ENCODE results near the gene TIGD1. TPM values are rescaled to one million over a fixed set of nuclear protein-coding genes. Genes with fewer than 3 reads are reported as not detected.
A peak's percentile ranks its signal among the peaks of the same experiment; 100 is the strongest.

Gene TIGD1
- total and polyA plus RNA-seq, 7 donors = 0.23 to 4.2 (median 3.0) TPM

DNA sequence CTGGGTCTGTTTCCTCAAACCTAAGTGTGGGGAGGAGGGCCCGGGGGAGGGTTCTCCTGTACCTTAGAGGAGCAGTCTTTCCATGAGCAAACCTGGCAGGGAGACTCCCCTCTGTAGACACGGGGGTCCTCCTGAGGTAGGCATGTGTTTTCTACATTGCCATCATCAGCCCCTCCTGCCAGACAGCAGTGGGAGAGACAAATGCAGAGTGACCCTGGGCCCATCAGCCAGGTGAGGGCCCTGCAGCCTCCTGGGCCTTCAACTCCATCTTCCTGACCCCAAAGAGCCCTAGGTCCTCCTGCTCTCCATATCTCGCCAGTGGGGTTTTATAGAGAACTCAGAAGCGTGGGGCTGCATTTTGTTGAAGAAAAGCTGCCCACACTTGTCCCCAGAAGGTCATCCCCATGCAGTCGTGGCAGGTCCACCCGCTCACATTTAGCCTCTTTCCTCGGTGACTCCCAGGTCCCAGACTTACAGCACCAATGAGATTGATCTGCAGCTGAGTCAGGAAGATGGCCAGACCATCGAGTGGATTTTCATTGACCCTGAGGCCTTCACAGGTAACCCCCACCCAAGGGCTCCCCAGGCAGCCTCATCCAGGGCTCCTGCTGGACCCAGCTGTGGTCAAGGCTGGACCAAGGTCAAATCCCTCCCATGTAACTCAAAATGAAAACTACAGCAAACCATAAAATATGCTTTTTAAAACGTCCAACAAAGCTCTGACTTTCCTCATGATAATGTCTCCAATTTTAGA lies 8.2 kb downstream of the TIGD1 start:
- no peak overlapping the region for H3K27ac ChIP-seq
- no peak overlapping the region for H3K4me3 ChIP-seq
- peaks cover 3 to 36% (median 25%) of the 10 kb centered on the region in 3 donors for H3K27me3 ChIP-seq
- TF ChIP-seq EP300 (IDR thresholded peaks at IDR 0.05) (no peak), POLR2AphosphoS5 (IDR thresholded peaks at IDR 0.05) (no peak), POLR2A (IDR thresholded peaks at IDR 0.05) (no peak)
- TF ChIP-seq, protein P1, sequence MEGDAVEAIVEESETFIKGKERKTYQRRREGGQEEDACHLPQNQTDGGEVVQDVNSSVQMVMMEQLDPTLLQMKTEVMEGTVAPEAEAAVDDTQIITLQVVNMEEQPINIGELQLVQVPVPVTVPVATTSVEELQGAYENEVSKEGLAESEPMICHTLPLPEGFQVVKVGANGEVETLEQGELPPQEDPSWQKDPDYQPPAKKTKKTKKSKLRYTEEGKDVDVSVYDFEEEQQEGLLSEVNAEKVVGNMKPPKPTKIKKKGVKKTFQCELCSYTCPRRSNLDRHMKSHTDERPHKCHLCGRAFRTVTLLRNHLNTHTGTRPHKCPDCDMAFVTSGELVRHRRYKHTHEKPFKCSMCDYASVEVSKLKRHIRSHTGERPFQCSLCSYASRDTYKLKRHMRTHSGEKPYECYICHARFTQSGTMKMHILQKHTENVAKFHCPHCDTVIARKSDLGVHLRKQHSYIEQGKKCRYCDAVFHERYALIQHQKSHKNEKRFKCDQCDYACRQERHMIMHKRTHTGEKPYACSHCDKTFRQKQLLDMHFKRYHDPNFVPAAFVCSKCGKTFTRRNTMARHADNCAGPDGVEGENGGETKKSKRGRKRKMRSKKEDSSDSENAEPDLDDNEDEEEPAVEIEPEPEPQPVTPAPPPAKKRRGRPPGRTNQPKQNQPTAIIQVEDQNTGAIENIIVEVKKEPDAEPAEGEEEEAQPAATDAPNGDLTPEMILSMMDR (IDR thresholded peaks at IDR 0.05) = no peak
- WGBS, 2 donors = 53 to 68% methylated on average over 9 of the region's 9 CpGs
- peak; percentile 50 for DNase-seq
- intact Hi-C loops (cut with DNase I) = no loop called here
- H3K4me1 ChIP-seq = no peaks in the 10 kb centered on the region
- H3K36me3 ChIP-seq = no peaks in the 10 kb centered on the region
- no peaks in the 10 kb centered on the region for H3K9me3 ChIP-seq

- Histone ChIP-seq H3K27ac (no peak overlapping the region), H3K9me3 (peaks cover 0 to 2% (median 0%) of the 10 kb centered on the region in 4 donors), H3K4me3 (no peak overlapping the region), H3K36me3 (no peaks in the 10 kb centered on the region), H3K27me3 (peaks cover 3 to 44% (median 30%) of the 10 kb centered on the region in 3 donors), H3K4me1 (no peaks in the 10 kb centered on the region)
- TF ChIP-seq, protein P1 (IDR thresholded peaks at IDR 0.05) = no peak
- no peak for TF ChIP-seq POLR2A (IDR thresholded peaks at IDR 0.05)
- TF ChIP-seq POLR2AphosphoS5 (IDR thresholded peaks at IDR 0.05) = no peak
- TF ChIP-seq EP300 (IDR thresholded peaks at IDR 0.05) = no peak
- DNase-seq = peak; percentile 34
- intact Hi-C loops (cut with DNase I) = no loop called here
- WGBS, 2 donors = 61 to 66% methylated on average over 19 of the region's 19 CpGs
Measured at GRCh38 chr2:232541195-232541960, 9.0 kb downstream of the TIGD1 start.

- TF ChIP-seq, protein P1 (IDR thresholded peaks at IDR 0.05) = no peak
- no peak for TF ChIP-seq POLR2AphosphoS5 (IDR thresholded peaks at IDR 0.05)
- TF ChIP-seq POLR2A (IDR thresholded peaks at IDR 0.05) = no peak
- no peak overlapping the region for H3K27ac ChIP-seq
- no peaks in the 10 kb centered on the region for H3K4me1 ChIP-seq
- no peaks in the 10 kb centered on the region for H3K36me3 ChIP-seq
- H3K27me3 ChIP-seq = peaks cover 3 to 52% (median 35%) of the 10 kb centered on the region in 3 donors
- DNase-seq = peak; percentile 56
- intact Hi-C loops (cut with DNase I) = no loop called here
- peaks cover 0 to 7% (median 0%) of the 10 kb centered on the region in 4 donors for H3K9me3 ChIP-seq
- H3K4me3 ChIP-seq = no peak overlapping the region
- WGBS, 2 donors = 70 to 85% methylated on average over 17 of the region's 17 CpGs
Measured at GRCh38 chr2:232540441-232541041, 9.8 kb downstream of the TIGD1 start.

GRCh38 chr2:232539298-232540231 lies 10.8 kb downstream of the TIGD1 start, which contains the start of gene CHRNG:
Gene CHRNG, plus strand, starts transcription at chr2:232539692. Its CDS starts 56 bp downstream, at chr2:232539748.
- H3K9me3 ChIP-seq = peaks cover 0 to 7% (median 0%) of the 10 kb centered on the region in 4 donors
- H3K36me3 ChIP-seq = no peaks in the 10 kb centered on the region
- peaks cover 3 to 53% (median 35%) of the 10 kb centered on the region in 3 donors for H3K27me3 ChIP-seq
- TF ChIP-seq POLR2A (IDR thresholded peaks at IDR 0.05) (no peak), EP300 (IDR thresholded peaks at IDR 0.05) (no peak), POLR2AphosphoS5 (IDR thresholded peaks at IDR 0.05) (no peak)
- TF ChIP-seq, protein P1 (IDR thresholded peaks at IDR 0.05) = no peak
- DNase-seq = peak; percentile 51
- H3K27ac ChIP-seq = no peak within 1 kb of the TSS
- no peaks in the 10 kb centered on the region for H3K4me1 ChIP-seq
- WGBS, 2 donors = 45 to 56% methylated on average over 23 of the region's 23 CpGs
- no peak within 1 kb of the TSS for H3K4me3 ChIP-seq
- intact Hi-C loops (cut with DNase I) = no loop called here
